Ectodermal cell (in vitro differentiated cells): Measurements from ENCODE around the gene NACC2.
"Not testable (repeated sequence)": the region's sequence is repeated elsewhere in the genome, so short reads cannot be mapped to it uniquely, and the experiment has no call there.

ENCODE experiments used
- H3K27ac ChIP-seq: 2 replicates; pipeline ENCODE4 v1.7.0; 2013; ENCODE audit warnings: mild to moderate bottlenecking, low read depth, low read length; ENCODE audit not compliant: insufficient read depth, poor library complexity, severe bottlenecking
- H3K27me3 ChIP-seq: 2 replicates; pipeline ENCODE4 v1.7.0; 2013; ENCODE audit warnings: mild to moderate bottlenecking, low read length; ENCODE audit not compliant: insufficient read depth, control insufficient read depth, poor library complexity, severe bottlenecking
- H3K36me3 ChIP-seq: one replicate; pipeline ENCODE4 v1.7.0; 2013; ENCODE audit warnings: low read length; ENCODE audit not compliant: control insufficient read depth, insufficient read depth
- H3K4me1 ChIP-seq: one replicate; pipeline ENCODE4 v1.7.0; 2013; ENCODE audit warnings: low read length; ENCODE audit not compliant: control insufficient read depth, insufficient read depth
- H3K4me3 ChIP-seq: 2 replicates; pipeline ENCODE4 v1.7.0; 2013; ENCODE audit warnings: low read depth, low read length, control low read depth; ENCODE audit not compliant: insufficient read depth
- H3K9me3 ChIP-seq: 2 replicates; pipeline ENCODE4 v1.7.0; 2013; ENCODE audit warnings: mild to moderate bottlenecking, low read length, moderate library complexity; ENCODE audit not compliant: control insufficient read depth
- WGBS, 2 experiments: methylation state at CpG; one replicate each; pipeline ENCODE4 v1.1.7; 2013; ENCODE audit warnings: missing lambda C conversion rate in 2 of 2; 5-methylcytosine and 5-hydroxymethylcytosine counted together

NACC2 gene

GRCh38 chr9:136103651-136104487 lies 8.8 kb upstream of the NACC2 start:
- Histone ChIP-seq H3K27me3 (no peaks in the 10 kb centered on the region), H3K36me3 (no peaks in the 10 kb centered on the region), H3K9me3 (no peaks in the 10 kb centered on the region), H3K4me3 (no peak overlapping the region), H3K4me1 (peaks cover 40% of the 10 kb centered on the region), H3K27ac (no peak overlapping the region)
- 65 to 67% methylated on average over 34 of the region's 34 CpGs for WGBS, 2 experiments

GRCh38 chr9:136101615-136102074 lies 6.6 kb upstream of the NACC2 start:
- H3K27ac ChIP-seq, H3K4me3 ChIP-seq, H3K9me3 ChIP-seq, H3K36me3 ChIP-seq, H3K27me3 ChIP-seq: not testable (repeated sequence)
- peaks cover 34% of the 10 kb centered on the region for H3K4me1 ChIP-seq
- 91 to 95% methylated on average over 13 to 14 of the region's 27 CpGs for WGBS, 2 experiments

- Histone ChIP-seq H3K4me1 (peaks cover 34% of the 10 kb centered on the region), H3K36me3 (no peaks in the 10 kb centered on the region), H3K27ac (no peak overlapping the region), H3K27me3 (peaks cover 15% of the 10 kb centered on the region), H3K4me3 (no peak overlapping the region), H3K9me3 (no peaks in the 10 kb centered on the region)
- WGBS, 2 experiments: 59 to 60% methylated on average over 23 to 24 of the region's 30 CpGs
These were observed 5.9 kb upstream of the NACC2 start for GRCh38 chr9:136100700-136101614.

DNA sequence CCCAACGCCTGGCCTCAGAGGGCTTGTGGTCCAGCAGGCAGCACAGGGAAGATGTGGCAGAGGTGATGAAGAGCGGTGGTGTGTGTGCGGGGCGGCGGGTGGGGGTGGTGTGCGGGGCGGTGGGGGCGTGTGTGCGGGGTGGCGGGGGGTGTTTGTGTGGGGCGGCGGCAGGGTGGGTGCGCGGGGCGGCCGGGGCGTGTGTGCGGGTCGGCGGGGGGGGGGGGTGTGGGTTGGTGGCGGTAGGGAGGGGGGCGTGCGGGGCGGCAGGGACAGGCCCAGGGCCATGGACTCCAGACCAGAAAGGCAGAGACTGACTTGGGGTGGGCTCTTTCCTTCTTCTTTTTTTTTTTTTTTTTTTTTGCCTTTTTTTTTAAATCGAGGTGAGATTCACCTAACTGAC lies 4.5 kb upstream of the NACC2 start:
- 89 to 94% methylated on average over 5 to 6 of the region's 25 CpGs for WGBS, 2 experiments
- Histone ChIP-seq H3K9me3 (no peaks in the 10 kb centered on the region), H3K36me3 (no peaks in the 10 kb centered on the region), H3K4me1 (peaks cover 24% of the 10 kb centered on the region), H3K27ac (no peak overlapping the region), H3K4me3 (no peak overlapping the region), H3K27me3 (peaks cover 23% of the 10 kb centered on the region)

DNA sequence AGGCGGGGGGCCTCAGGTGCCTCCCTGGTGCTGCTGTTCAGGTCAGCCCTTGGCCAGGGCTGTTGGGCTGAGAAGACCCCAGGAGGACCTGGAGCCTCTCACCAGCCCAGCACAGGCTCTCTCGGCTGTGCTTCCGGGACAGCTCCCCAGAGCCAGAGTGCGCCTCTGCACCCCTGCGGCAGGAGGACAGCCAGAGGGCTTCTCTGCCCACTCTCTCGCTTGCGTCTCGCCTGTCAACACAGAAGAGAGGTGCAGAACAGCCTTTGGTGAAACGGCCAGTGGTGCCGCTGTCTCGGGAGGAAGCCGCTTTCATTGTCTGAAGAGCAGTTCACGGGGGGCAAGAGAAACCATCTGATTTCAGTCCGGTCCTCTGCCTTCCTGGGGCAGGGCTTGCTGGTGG lies 3.8 kb upstream of the NACC2 start:
- no peak overlapping the region for H3K27ac ChIP-seq
- H3K27me3 ChIP-seq: peaks cover 30% of the 10 kb centered on the region
- no peak overlapping the region for H3K4me3 ChIP-seq
- WGBS, 2 experiments: 74% methylated on average over 14 of the region's 14 CpGs
- H3K9me3 ChIP-seq: no peaks in the 10 kb centered on the region
- peaks cover 23% of the 10 kb centered on the region for H3K4me1 ChIP-seq
- H3K36me3 ChIP-seq: no peaks in the 10 kb centered on the region

DNA sequence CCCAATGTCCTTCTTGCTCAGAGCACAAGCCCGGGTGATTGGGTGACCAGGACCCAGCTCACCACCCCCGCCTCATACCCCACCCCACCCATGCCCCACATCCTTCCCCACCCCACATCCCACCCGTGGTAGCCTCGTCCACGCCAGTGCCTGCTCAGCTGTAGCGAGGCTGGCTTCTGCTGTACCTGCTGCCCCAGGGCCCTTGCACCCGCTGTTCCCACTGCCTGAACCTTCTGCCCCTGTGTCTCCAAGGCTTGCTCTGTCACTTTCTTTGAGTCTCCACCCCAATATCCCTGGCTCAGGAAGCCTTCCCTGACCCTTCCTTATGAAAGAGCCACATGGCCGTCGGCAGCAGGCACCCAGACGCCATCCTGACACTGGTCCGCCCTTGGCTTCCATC lies 3.1 kb upstream of the NACC2 start:
- Histone ChIP-seq H3K27ac (no peak overlapping the region), H3K36me3 (no peaks in the 10 kb centered on the region), H3K27me3 (peaks cover 37% of the 10 kb centered on the region), H3K4me1 (peaks cover 27% of the 10 kb centered on the region), H3K4me3 (no peak overlapping the region), H3K9me3 (no peaks in the 10 kb centered on the region)
- 95% methylated on average over 11 of the region's 11 CpGs for WGBS, 2 experiments

DNA sequence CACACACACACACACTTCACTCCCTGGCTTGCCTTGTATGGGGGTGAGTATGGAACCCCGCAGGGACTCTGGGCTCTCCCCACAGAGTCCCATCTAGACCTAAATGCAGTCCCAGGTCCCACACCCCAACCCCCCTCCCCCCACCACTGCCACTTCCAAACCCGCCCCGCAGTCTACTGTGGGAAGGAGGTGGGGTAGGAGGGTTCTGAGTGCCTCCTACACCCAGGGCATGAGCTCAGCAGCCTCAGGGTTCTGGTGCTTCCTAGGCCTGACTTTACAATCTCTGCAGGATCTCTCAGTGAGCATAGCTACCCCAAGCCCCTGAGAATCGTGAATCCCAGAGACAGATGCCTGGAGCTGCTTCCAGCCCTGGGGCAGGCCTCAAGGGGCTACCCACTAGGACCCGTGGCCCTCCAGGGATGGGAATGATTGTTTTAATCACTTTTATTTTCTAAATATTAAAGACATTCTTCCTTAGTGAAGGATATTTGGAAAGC lies 1.5 kb upstream of the NACC2 start:
- Histone ChIP-seq H3K4me1 (peaks cover 34% of the 10 kb centered on the region), H3K9me3 (no peaks in the 10 kb centered on the region), H3K36me3 (no peaks in the 10 kb centered on the region), H3K27ac (no peak overlapping the region), H3K27me3 (peaks cover 39% of the 10 kb centered on the region), H3K4me3 (no peak overlapping the region)
- WGBS, 2 experiments: 76 to 79% methylated on average over 2 to 4 of the region's 5 CpGs

DNA sequence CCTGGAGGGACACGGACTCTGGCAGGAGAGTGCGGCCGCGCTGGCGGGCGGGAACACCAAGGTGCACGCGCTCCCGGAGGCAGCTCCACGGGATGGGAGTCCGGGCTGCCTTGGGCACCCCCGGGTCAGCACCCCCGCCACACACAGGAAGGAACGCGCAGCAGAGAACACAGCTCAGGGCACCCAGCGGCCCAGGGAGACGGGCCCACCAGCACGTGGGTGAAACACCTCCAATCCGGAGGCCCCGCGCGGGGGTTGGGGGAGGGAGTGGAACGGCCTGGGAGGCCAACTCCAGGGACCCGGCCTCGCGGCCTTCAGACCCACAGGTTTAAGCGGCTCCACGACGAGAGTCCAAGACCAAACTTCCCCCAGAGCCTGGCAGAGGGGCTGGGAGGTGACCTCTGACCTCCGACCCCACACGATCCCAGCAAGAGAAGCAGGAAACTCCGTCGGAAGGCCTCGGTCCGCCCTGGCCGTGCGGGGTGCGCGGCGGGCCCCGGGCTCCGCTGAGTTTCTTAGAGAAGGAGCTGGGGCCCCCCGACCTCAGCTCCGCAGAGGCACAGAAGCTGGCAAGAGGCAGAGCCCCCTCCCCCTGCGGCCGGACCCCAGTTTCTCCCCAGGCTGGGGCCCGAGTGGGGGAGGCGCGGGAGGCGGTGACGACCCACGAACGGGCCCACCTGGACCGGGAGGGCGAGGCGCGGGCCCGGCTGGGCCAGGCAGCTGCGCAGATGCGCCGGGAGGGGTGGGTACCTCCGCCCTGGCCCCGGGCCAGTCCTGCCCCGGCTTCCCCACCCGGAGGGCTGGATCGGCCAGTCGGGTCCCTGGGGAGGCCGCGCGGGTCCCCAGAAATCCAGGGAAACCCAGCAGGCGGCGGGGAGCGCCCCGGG lies 851 bp downstream of the NACC2 start:
- Histone ChIP-seq H3K27me3 (peaks cover 39% of the 10 kb centered on the region), H3K4me1 (peaks cover 35% of the 10 kb centered on the region), H3K4me3 (peak overlapping the region; percentile 52), H3K36me3 (no peaks in the 10 kb centered on the region), H3K9me3 (no peaks in the 10 kb centered on the region), H3K27ac (no peak overlapping the region)
- WGBS, 2 experiments: 7 to 8% methylated on average over 74 of the region's 74 CpGs

- Histone ChIP-seq H3K36me3 (no peaks in the 10 kb centered on the region), H3K27ac (no peak overlapping the region), H3K27me3 (peaks cover 39% of the 10 kb centered on the region), H3K9me3 (no peaks in the 10 kb centered on the region), H3K4me3 (no peak overlapping the region), H3K4me1 (peaks cover 38% of the 10 kb centered on the region)
- 57 to 58% methylated on average over 16 of the region's 16 CpGs for WGBS, 2 experiments
These were observed 1.6 kb downstream of the NACC2 start for GRCh38 chr9:136093346-136093986.
